ENCODE results near the gene CCDC87.

Gene CCDC87

DNA sequence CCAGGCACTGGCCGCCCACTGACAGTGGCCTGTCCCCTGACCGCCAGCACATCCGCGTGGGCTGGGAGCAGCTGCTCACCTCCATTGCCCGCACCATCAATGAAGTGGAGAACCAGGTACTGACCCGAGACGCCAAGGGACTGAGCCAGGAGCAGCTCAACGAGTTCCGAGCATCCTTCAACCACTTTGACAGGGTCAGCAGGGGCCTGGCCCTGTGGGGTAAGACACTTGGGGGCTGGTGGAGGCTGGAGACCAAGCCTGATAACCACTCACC, 31.0 kb downstream of the CCDC87 start:
- H2AFZ ChIP-seq (ENCODE audit: low read depth, low read length): no peak overlapping the region
- no peaks in the 10 kb centered on the region for H3K79me2 ChIP-seq (ENCODE audit: low read length)
- H4K20me1 ChIP-seq (ENCODE audit: insufficient read depth, low read length): no peaks in the 10 kb centered on the region
- no peak overlapping the region for H3K27ac ChIP-seq (ENCODE audit: low read length)
- no peak for TF ChIP-seq EZH2phosphoT487 (IDR thresholded peaks at IDR 0.05; ENCODE audit: low read depth)
- TF ChIP-seq, protein P1, sequence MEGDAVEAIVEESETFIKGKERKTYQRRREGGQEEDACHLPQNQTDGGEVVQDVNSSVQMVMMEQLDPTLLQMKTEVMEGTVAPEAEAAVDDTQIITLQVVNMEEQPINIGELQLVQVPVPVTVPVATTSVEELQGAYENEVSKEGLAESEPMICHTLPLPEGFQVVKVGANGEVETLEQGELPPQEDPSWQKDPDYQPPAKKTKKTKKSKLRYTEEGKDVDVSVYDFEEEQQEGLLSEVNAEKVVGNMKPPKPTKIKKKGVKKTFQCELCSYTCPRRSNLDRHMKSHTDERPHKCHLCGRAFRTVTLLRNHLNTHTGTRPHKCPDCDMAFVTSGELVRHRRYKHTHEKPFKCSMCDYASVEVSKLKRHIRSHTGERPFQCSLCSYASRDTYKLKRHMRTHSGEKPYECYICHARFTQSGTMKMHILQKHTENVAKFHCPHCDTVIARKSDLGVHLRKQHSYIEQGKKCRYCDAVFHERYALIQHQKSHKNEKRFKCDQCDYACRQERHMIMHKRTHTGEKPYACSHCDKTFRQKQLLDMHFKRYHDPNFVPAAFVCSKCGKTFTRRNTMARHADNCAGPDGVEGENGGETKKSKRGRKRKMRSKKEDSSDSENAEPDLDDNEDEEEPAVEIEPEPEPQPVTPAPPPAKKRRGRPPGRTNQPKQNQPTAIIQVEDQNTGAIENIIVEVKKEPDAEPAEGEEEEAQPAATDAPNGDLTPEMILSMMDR (IDR thresholded peaks at IDR 0.05; ENCODE audit: low read depth, low read length): no peak
- no peak overlapping the region for H3K9ac ChIP-seq (ENCODE audit: low read length)
- no peaks in the 10 kb centered on the region for H3K4me1 ChIP-seq (ENCODE audit: low read length)
- H3K36me3 ChIP-seq (replicated peaks; ENCODE audit: low read depth, low read length): no peaks in the 10 kb centered on the region
- H3K4me3 ChIP-seq (ENCODE audit: low read length): no peak overlapping the region
- H3K4me2 ChIP-seq (ENCODE audit: low read length): no peak overlapping the region
- H3K9me3 ChIP-seq (ENCODE audit: insufficient read depth, low read length): no peaks in the 10 kb centered on the region
- H3K27me3 ChIP-seq (ENCODE audit: low read depth, low read length): no peaks in the 10 kb centered on the region

DNA sequence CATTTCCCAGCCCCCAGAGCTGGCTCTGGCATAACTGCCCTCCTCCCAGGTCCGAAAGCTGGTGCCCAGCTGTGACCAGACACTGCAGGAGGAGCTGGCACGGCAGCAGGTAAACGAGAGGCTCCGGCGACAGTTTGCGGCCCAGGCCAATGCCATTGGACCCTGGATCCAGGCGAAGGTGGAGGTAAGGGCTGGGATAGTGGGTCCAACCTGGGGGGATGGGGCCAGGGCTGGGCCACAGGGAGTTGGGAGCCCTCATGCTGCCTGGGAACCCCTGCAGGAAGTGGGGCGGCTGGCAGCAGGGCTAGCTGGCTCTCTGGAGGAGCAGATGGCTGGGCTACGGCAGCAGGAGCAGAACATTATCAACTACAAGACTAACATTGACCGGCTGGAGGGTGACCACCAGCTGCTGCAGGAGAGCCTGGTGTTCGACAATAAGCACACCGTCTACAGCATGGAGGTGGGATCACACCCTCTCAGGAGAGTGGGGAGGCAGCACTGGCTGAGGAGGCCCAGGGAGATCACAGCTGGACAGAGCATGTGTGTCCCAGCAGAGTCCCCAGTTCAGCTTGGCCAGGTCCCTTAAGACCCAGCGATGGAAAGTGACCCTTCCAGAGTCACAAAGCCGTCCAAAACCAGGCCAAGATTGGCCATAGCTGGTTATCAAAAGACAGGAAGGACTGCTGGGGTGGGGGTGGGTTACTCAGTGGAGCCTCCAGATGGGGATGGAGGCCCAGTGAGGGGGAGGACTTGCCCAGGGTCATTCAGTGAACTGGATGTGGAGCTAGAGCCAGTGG, 31.5 kb downstream of the CCDC87 start:
- Histone ChIP-seq H3K27ac (ENCODE audit: low read length) (no peak overlapping the region), H3K4me2 (ENCODE audit: low read length) (no peak overlapping the region), H3K27me3 (ENCODE audit: low read depth, low read length) (no peaks in the 10 kb centered on the region), H4K20me1 (ENCODE audit: insufficient read depth, low read length) (no peaks in the 10 kb centered on the region), H3K79me2 (ENCODE audit: low read length) (no peaks in the 10 kb centered on the region), H3K36me3 (replicated peaks; ENCODE audit: low read depth, low read length) (no peaks in the 10 kb centered on the region), H3K4me3 (ENCODE audit: low read length) (no peak overlapping the region), H3K9me3 (ENCODE audit: insufficient read depth, low read length) (no peaks in the 10 kb centered on the region), H3K9ac (ENCODE audit: low read length) (no peak overlapping the region), H2AFZ (ENCODE audit: low read depth, low read length) (no peak overlapping the region), H3K4me1 (ENCODE audit: low read length) (no peaks in the 10 kb centered on the region)
- no peak for TF ChIP-seq EZH2phosphoT487 (IDR thresholded peaks at IDR 0.05; ENCODE audit: low read depth)
- TF ChIP-seq, protein P1 (IDR thresholded peaks at IDR 0.05; ENCODE audit: low read depth, low read length): no peak

DNA sequence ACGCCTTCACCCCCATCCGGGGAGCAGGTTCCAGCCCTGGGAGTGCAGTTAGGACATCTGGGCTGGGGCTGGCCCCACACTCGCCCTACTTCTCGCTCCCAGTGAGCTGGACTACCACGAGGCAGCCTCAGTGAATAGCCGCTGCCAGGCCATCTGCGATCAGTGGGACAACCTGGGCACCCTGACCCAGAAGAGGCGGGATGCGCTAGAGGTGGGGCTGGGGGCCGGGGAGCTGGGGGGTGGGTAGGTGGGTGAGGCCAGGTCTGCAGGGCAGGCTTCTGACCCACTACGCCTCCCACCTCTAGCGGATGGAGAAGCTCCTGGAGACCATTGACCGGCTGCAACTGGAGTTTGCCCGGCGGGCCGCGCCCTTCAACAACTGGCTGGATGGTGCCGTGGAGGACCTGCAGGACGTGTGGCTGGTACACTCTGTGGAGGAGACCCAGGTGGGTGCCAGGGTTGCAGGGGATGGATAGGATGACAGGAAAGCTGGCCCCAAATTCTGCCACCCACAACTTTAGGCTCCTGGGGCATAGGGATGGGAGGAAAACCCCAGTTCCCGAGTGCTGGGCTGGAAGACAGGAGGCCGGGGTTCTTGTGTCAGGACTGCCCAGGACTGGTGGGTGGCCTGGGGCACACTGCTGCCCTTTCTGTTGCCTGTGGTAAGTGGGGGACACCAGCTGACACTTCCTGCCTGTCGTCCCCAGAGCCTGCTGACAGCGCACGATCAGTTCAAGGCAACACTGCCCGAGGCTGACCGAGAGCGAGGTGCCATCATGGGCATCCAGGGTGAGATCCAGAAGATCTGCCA, 32.8 kb downstream of the CCDC87 start:
- TF ChIP-seq, protein P1 (IDR thresholded peaks at IDR 0.05; ENCODE audit: low read depth, low read length): no peak
- TF ChIP-seq EZH2phosphoT487 (IDR thresholded peaks at IDR 0.05; ENCODE audit: low read depth): no peak
- no peaks in the 10 kb centered on the region for H3K36me3 ChIP-seq (replicated peaks; ENCODE audit: low read depth, low read length)
- no peak overlapping the region for H3K27ac ChIP-seq (ENCODE audit: low read length)
- H3K4me1 ChIP-seq (ENCODE audit: low read length): no peaks in the 10 kb centered on the region
- H3K4me3 ChIP-seq (ENCODE audit: low read length): no peak overlapping the region
- H4K20me1 ChIP-seq (ENCODE audit: insufficient read depth, low read length): no peaks in the 10 kb centered on the region
- no peak overlapping the region for H3K9ac ChIP-seq (ENCODE audit: low read length)
- no peak overlapping the region for H3K4me2 ChIP-seq (ENCODE audit: low read length)
- no peaks in the 10 kb centered on the region for H3K9me3 ChIP-seq (ENCODE audit: insufficient read depth, low read length)
- no peaks in the 10 kb centered on the region for H3K79me2 ChIP-seq (ENCODE audit: low read length)
- H2AFZ ChIP-seq (ENCODE audit: low read depth, low read length): no peak overlapping the region
- no peaks in the 10 kb centered on the region for H3K27me3 ChIP-seq (ENCODE audit: low read depth, low read length)

DNA sequence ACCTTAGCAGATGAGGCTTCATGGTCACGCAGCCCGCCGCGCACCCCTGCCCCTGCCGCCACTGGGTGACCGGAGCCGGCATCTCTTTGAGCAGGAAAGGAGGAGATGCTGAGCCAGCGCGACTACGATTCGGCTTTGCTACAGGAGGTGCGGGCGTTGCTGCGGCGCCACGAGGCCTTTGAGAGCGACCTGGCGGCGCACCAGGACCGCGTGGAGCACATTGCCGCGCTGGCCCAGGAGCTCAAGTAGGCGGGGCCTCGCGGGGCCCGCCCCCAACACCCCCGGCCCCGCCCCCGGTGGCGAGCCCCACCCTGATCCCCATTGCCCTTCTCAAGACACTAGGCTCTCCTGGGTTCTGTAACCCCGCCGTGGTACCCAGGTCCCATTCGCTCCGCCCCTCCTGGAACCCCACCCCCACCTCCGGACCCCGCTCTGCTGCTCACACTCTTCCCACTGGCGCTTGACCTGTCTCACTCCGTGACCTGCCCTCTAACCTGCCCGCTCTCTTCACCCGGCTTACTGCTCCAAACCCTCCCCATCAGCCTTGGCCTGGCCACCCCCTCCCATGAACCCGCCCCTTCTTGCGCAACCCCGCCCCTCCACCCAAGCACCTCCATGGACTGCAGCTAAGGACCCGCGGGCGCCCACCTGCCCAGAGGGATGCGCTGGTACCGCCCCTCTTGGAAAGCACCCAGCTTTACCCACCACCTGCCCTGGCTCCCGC, 33.6 kb downstream of the CCDC87 start:
- Histone ChIP-seq H3K4me2 (ENCODE audit: low read length) (no peak overlapping the region), H3K27me3 (ENCODE audit: low read depth, low read length) (no peaks in the 10 kb centered on the region), H3K79me2 (ENCODE audit: low read length) (no peaks in the 10 kb centered on the region), H3K36me3 (replicated peaks; ENCODE audit: low read depth, low read length) (no peaks in the 10 kb centered on the region), H2AFZ (ENCODE audit: low read depth, low read length) (no peak overlapping the region), H3K4me1 (ENCODE audit: low read length) (no peaks in the 10 kb centered on the region), H4K20me1 (ENCODE audit: insufficient read depth, low read length) (no peaks in the 10 kb centered on the region), H3K27ac (ENCODE audit: low read length) (no peak overlapping the region), H3K9me3 (ENCODE audit: insufficient read depth, low read length) (no peaks in the 10 kb centered on the region), H3K9ac (ENCODE audit: low read length) (no peak overlapping the region), H3K4me3 (ENCODE audit: low read length) (no peak overlapping the region)
- TF ChIP-seq, protein P1 (IDR thresholded peaks at IDR 0.05; ENCODE audit: low read depth, low read length): no peak
- TF ChIP-seq EZH2phosphoT487 (IDR thresholded peaks at IDR 0.05; ENCODE audit: low read depth): no peak

All from OCI-LY3 (cell line).